OCI-LY1 (cell line): Measurements from ENCODE around the gene IP6K3.

ENCODE experiments used
- EZH2 ChIP-seq: fragments of 200-600 bp; sonication (generic), shearing (Covaris generic); IDR thresholded peaks from 2 replicates; pipeline ENCODE4 v1.8.0; 2017; ENCODE audit warnings: borderline replicate concordance, mixed run types, mild to moderate bottlenecking, antibody characterized with exemption, low read length, moderate library complexity, mixed read lengths
- TF ChIP-seq, protein P1 (sequence below): fragments of 200-600 bp; sonication (generic), shearing (Covaris generic); IDR thresholded peaks from 2 replicates; pipeline ENCODE4 v1.5.1; 2017; ENCODE audit warnings: mild to moderate bottlenecking, antibody characterized with exemption, low read length, moderate library complexity, mixed read lengths

DNA sequence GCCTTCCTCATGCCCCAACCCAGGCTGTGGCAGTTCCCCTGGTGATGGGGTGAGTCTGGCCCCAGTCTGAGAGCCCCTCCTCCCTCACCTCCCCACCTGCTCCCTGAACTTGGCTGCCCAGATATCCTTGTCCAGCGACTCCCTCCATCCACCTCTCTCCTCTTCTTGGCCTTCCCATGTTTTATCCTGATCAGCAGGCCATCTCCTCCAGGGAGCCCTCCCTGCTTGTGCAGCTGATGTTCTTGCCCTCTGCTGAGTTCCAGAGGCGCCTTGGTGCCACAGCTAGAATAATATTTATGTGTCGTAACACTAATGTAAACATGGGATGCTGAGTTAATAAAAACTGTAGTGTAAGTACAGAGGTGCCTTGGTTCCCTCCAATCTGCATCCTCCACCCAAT is 10.4 kb upstream of the IP6K3 start:
- TF ChIP-seq, protein P1, sequence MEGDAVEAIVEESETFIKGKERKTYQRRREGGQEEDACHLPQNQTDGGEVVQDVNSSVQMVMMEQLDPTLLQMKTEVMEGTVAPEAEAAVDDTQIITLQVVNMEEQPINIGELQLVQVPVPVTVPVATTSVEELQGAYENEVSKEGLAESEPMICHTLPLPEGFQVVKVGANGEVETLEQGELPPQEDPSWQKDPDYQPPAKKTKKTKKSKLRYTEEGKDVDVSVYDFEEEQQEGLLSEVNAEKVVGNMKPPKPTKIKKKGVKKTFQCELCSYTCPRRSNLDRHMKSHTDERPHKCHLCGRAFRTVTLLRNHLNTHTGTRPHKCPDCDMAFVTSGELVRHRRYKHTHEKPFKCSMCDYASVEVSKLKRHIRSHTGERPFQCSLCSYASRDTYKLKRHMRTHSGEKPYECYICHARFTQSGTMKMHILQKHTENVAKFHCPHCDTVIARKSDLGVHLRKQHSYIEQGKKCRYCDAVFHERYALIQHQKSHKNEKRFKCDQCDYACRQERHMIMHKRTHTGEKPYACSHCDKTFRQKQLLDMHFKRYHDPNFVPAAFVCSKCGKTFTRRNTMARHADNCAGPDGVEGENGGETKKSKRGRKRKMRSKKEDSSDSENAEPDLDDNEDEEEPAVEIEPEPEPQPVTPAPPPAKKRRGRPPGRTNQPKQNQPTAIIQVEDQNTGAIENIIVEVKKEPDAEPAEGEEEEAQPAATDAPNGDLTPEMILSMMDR, result no peak
- TF ChIP-seq EZH2, result no peak
